GM12892 (cell line): ENCODE results near the gene NLRP11.

Experiments used
- POLR2A ChIP-seq: IDR thresholded peaks from 2 replicates; pipeline ENCODE4 v1.6.1; 2011; ENCODE audit warnings: low read depth, low read length, control low read depth
- POLR2AphosphoS5 ChIP-seq: IDR thresholded peaks from 2 replicates; pipeline ENCODE4 v1.6.1; 2011; ENCODE audit warnings: low read depth, low read length, control low read depth

DNA sequence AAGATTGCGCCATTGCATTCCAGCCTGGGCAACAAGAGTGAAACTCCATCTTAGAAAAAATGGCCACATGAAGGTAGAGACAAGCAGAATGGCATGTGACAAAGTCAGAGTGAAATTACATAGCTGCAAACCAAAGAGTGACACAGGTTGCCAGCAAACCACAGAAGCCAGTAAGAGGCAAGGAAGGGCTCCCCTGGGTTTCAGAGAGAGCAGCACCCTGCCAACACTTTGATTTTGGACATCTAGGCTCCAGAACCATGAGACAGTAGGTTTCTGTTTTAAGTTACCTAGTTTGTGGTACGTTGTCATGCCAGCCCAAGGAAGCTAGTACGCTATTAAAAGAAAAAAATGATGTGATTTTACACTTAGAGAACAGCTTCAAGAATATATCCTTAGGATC lies 6.5 kb upstream of the NLRP11 start:
- TF ChIP-seq POLR2A (no peak), POLR2AphosphoS5 (no peak)
